Natural killer cell (primary cell): ENCODE measurements around the gene CSTF1. TPM values are rescaled to one million over a fixed set of nuclear protein-coding genes. Genes with fewer than 3 reads are reported as not detected.

ENCODE experiments used
- ATAC-seq, 3 donors: fragments of 150-1000 bp in 2 of 3; fragments of 200-7000 bp in 1 of 3; cut with Tn5 transposase; 1 replicate in 1 of 3; 2 replicates in 2 of 3; pipeline ENCODE4 v1.10.0; 2021; ENCODE audit warnings: mild to moderate bottlenecking in 2 of 3, moderate library complexity in 2 of 3
- DNase-seq, 2 donors: peaks; one replicate each; pipeline versions ENCODE4 v3.0.0 to v3.0.0-alpha.2; 2013 to 2021; ENCODE audit warnings: mixed read lengths in 1 of 2
- H3K27ac ChIP-seq: one replicate; pipeline ENCODE4 v1.5.1; 2013; ENCODE audit warnings: mild to moderate bottlenecking, low read length
- H3K27me3 ChIP-seq: one replicate; pipeline ENCODE4 v1.6.1; 2013; ENCODE audit warnings: low read length; ENCODE audit not compliant: control insufficient read depth, insufficient read depth
- H3K36me3 ChIP-seq: one replicate; pipeline ENCODE4 v1.6.1; 2013; ENCODE audit warnings: low read length; ENCODE audit not compliant: control insufficient read depth, insufficient read depth
- H3K4me1 ChIP-seq: one replicate; pipeline ENCODE4 v1.6.1; 2013; ENCODE audit warnings: low read length; ENCODE audit not compliant: control insufficient read depth, insufficient read depth
- H3K4me3 ChIP-seq: one replicate; pipeline ENCODE4 v1.5.1; 2013; ENCODE audit warnings: low read length
- H3K9me3 ChIP-seq: one replicate; pipeline ENCODE4 v1.6.1; 2013; ENCODE audit warnings: low read length; ENCODE audit not compliant: control insufficient read depth, insufficient read depth
- H3K27ac Mint-ChIP-seq, 2 donors: one replicate each; pipeline ENCODE4 v1.8.0; 2022; ENCODE audit warnings: mild to moderate bottlenecking in 2 of 2, mixed read lengths in 2 of 2, moderate library complexity in 1 of 2
- H3K27me3 Mint-ChIP-seq, 2 donors: one replicate each; pipeline ENCODE4 v1.8.0; 2022; ENCODE audit warnings: low read depth in 2 of 2, mixed read lengths in 2 of 2
- H3K36me3 Mint-ChIP-seq: one replicate; pipeline ENCODE4 v1.8.0; 2022; ENCODE audit warnings: mixed read lengths
- H3K4me1 Mint-ChIP-seq, 2 donors: one replicate each; pipeline ENCODE4 v1.8.0; 2022; ENCODE audit warnings: mixed read lengths in 2 of 2
- H3K4me3 Mint-ChIP-seq: one replicate; pipeline ENCODE4 v1.8.0; 2022; ENCODE audit warnings: mild to moderate bottlenecking, moderate library complexity, mixed read lengths
- H3K9me3 Mint-ChIP-seq, 2 donors: one replicate each; pipeline ENCODE4 v1.8.0; 2022; ENCODE audit warnings: mixed read lengths in 2 of 2
- WGBS: methylation state at CpG from one replicate; pipeline ENCODE4 v1.1.7; 2013; ENCODE audit warnings: missing lambda C conversion rate; ENCODE audit not compliant: insufficient coverage; 5-methylcytosine and 5-hydroxymethylcytosine counted together
- intact Hi-C: fragments of 100-400 bp; cut with micrococcal nuclease; formaldehyde crosslinking; loops from one replicate; pipeline ENCODE4 v1.14.2; 2022
- total RNA-seq, 4 donors: library from RNA; stranded (reverse); fragments of 120-200 nt in 1 of 4; gene quantifications; one replicate each; pipeline versions ENCODE4 v1.2.3 to v1.2.4, GENCODE V29; 2013 to 2022
- TF ChIP-seq, protein P1 (sequence below): fragments of 200-600 bp; IDR thresholded peaks from one replicate; pipeline ENCODE4 v1.8.0; 2022; ENCODE audit warnings: antibody characterized with exemption

The CSTF1 gene
- total RNA-seq, 3 donors from 2014 or later (not counting 1 experiment from before 2014, with no cell fraction given): 15.8 to 24.3 (median 18.5) TPM

DNA sequence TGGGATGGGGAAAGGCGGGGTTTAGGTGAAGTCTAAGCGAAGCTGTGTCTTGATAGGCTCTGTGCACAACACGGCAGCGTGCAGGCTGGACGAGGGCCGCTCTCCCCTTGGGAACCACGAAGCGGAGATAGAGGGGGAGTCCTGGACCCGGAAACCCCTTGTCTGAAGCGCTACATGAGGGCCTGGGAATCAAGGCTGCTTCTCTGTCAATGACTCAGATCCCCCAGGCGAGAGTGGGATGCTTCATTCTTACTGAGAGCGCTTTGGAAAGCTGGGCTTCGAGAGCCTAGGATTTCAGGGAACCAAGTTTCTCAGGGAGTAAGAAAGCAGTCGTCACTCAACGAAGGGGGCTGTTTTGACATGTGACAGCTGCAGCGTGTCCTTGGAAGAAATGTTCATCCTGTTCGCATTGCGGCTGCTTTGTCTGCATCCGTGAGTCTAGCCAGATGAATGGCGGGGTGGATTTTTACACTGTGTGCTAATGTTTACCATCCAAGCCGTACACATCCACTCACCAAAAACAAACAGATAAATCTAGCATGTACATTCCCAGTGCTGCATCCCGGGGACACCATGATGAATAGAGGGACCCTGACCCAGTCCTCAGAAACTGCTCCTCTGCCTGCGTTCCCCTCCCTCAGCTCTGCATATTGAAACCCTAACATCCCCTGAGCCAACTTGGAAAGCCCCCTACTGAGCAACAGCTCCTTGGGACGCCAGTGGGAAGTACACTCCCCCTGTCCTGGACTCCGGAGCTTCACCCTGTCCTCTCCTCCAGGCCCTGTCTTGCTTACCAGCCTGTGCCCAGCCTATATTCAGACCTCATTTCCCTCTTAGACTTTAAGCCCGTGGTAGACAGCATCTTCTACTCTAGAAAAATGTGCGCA is 51.5 kb downstream of the CSTF1 start:
- no peaks in the 10 kb centered on the region for H3K36me3 ChIP-seq
- TF ChIP-seq, protein P1, sequence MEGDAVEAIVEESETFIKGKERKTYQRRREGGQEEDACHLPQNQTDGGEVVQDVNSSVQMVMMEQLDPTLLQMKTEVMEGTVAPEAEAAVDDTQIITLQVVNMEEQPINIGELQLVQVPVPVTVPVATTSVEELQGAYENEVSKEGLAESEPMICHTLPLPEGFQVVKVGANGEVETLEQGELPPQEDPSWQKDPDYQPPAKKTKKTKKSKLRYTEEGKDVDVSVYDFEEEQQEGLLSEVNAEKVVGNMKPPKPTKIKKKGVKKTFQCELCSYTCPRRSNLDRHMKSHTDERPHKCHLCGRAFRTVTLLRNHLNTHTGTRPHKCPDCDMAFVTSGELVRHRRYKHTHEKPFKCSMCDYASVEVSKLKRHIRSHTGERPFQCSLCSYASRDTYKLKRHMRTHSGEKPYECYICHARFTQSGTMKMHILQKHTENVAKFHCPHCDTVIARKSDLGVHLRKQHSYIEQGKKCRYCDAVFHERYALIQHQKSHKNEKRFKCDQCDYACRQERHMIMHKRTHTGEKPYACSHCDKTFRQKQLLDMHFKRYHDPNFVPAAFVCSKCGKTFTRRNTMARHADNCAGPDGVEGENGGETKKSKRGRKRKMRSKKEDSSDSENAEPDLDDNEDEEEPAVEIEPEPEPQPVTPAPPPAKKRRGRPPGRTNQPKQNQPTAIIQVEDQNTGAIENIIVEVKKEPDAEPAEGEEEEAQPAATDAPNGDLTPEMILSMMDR: no peak
- Mint-ChIP-seq H3K4me1 (peaks cover 29% of the 10 kb centered on the region in 2 donors), H3K27me3 (no peaks in the 10 kb centered on the region), H3K4me3 (no peak overlapping the region), H3K9me3 (no peaks in the 10 kb centered on the region), H3K36me3 (no peaks in the 10 kb centered on the region), H3K27ac (peak overlapping the region; percentile 48 to 78)
- H3K4me3 ChIP-seq: no peak overlapping the region
- peaks cover 39% of the 10 kb centered on the region for H3K4me1 ChIP-seq
- DNase-seq (no peak), ATAC-seq (no peak)
- intact Hi-C loops: loop anchor here (2.0 kb wide), 1 partner anchor 17 kb away; no protein-coding TSS in a partner anchor
- H3K9me3 ChIP-seq: no peaks in the 10 kb centered on the region
- 97% methylated on average over 27 of the region's 27 CpGs for WGBS
- no peak overlapping the region for H3K27ac ChIP-seq
- no peaks in the 10 kb centered on the region for H3K27me3 ChIP-seq

DNA sequence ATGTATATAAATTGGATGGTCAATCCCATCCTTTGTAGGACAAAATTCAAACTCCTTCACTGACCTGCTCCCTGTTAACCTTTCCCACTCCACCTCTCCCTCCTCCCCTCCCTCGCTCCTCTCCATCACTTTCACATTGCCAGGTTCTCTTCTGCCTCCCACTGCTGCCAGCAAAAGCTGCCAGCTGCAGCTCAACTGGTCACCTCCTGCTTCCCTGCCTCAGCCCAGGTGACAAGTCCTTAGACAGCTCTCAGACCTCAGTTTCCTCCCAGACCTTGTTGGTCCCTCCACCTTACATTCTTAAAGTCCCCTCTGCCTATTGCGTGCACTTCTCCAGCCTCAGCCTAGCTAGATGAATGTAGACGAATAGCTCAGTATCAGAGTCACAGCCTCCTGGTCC is 52.7 kb downstream of the CSTF1 start:
- Mint-ChIP-seq H3K27ac (no peak overlapping the region), H3K36me3 (no peaks in the 10 kb centered on the region)
- no peak for ATAC-seq

DNA sequence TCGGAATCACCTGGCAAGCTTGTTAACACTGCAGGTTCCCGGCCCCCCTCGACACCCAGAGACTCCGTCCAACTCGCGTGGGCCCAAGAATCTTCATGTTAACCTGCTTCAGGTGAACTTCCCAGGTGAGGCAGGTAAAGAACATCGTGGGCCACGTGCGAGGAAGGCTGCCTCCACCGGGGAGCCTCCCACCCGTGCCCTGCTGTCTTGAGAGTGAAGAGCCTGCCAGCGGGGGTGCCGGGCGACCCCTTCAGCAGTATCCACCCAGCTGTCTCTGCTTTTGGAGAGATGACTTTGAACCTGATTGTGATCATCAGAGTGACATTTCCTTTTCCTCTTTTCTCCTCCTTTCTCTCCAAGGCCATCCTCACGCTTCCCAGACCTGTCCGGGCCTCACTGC is 53.1 kb downstream of the CSTF1 start:
- no peaks in the 10 kb centered on the region for H3K36me3 ChIP-seq
- no peaks in the 10 kb centered on the region for H3K9me3 ChIP-seq
- H3K4me1 ChIP-seq: peaks cover 23% of the 10 kb centered on the region
- WGBS: 97% methylated on average over 16 of the region's 16 CpGs
- Mint-ChIP-seq H3K27me3 (no peaks in the 10 kb centered on the region), H3K27ac (peak overlapping the region; percentile 11 to 61), H3K36me3 (no peaks in the 10 kb centered on the region), H3K9me3 (no peaks in the 10 kb centered on the region), H3K4me1 (peaks cover 16 to 18% of the 10 kb centered on the region in 2 donors), H3K4me3 (no peak overlapping the region)
- H3K4me3 ChIP-seq: no peak overlapping the region
- no peak for DNase-seq
- intact Hi-C loops: no loop called here
- H3K27me3 ChIP-seq: no peaks in the 10 kb centered on the region
- no peak overlapping the region for H3K27ac ChIP-seq
- TF ChIP-seq, protein P1: no peak
- ATAC-seq: no peak

More for the DNA sequence above, 52.7 kb downstream of the CSTF1 start:
- Histone ChIP-seq H3K27ac (no peak overlapping the region), H3K27me3 (no peaks in the 10 kb centered on the region), H3K36me3 (no peaks in the 10 kb centered on the region), H3K4me1 (peaks cover 27% of the 10 kb centered on the region), H3K9me3 (no peaks in the 10 kb centered on the region), H3K4me3 (no peak overlapping the region)
- H3K4me1 Mint-ChIP-seq: peaks cover 21 to 22% of the 10 kb centered on the region in 2 donors
- DNase-seq: no peak
- WGBS: 95% methylated on average over 3 of the region's 3 CpGs
- intact Hi-C loops: no loop called here
- H3K4me3 Mint-ChIP-seq: no peak overlapping the region
- H3K9me3 Mint-ChIP-seq: no peaks in the 10 kb centered on the region
- TF ChIP-seq, protein P1: no peak
- H3K27me3 Mint-ChIP-seq: no peaks in the 10 kb centered on the region
